K562 (cell line): ENCODE data around the gene MPRIP. TPM values are rescaled to one million over a fixed set of nuclear protein-coding genes. Genes with fewer than 3 reads are reported as not detected.
A peak's percentile ranks its signal among the peaks of the same experiment; 100 is the strongest.

Experiments used
- ATAC-seq: fragments of 200-7000 bp; cut with Tn5 transposase; 3 replicates; pipeline ENCODE4 v1.9.1; 2020; ENCODE audit warnings: moderate library complexity
- BruUV-seq: library from RNA; stranded (reverse); fragments of 400-500 nt; replicated peaks from 2 replicates; lab custom pipeline; 2021; lab: Mats Ljungman, UMichigan
- CTCF ChIA-PET: fragments of 300-600 bp; formaldehyde crosslinking; extraction: SDS; loops from one replicate; lab custom pipeline; 2021; ENCODE audit warnings: low intra/inter-chr PET ratio; lab: Yijun Ruan, JAX
- POLR2A ChIA-PET: fragments of 300-600, 350-650 bp; sonication (Branson Sonifier 250); formaldehyde crosslinking; extraction: SDS; loops from one replicate; lab custom pipeline; 2021; ENCODE audit warnings: antibody characterized with exemption, inconsistent platforms; lab: Yijun Ruan, JAX
- DNase-seq, 4 experiments: peaks; one replicate each; pipeline versions ENCODE4 v3.0.0 to v3.0.0-alpha.2; 2011 to 2018; ENCODE audit warnings: low spot score in 3 of 4, mixed read lengths in 3 of 4; ENCODE audit errors: extremely low read depth in 1 of 4
- FAIRE-seq: peaks from 2 replicates; lab custom pipeline; 2011; peaks lifted over from hg19 to GRCh38; lab: Jason Lieb, UNC
- H2AFZ ChIP-seq: 2 replicates; pipeline ENCODE4 v1.6.0; 2011; ENCODE audit warnings: low read depth, low read length, control low read depth, inconsistent platforms
- H3K27ac ChIP-seq: fragments of 200-600 bp; 3 replicates; pipeline ENCODE4 v1.8.0; 2011; ENCODE audit warnings: low read depth, mild to moderate bottlenecking, control low read depth, inconsistent platforms, low read length, moderate library complexity, mixed read lengths; ENCODE audit errors: extremely low read depth
- H3K27me3 ChIP-seq, 2 experiments: fragments of 300-600 bp in 1 of 2; 2 replicates in 1 of 2; 3 replicates in 1 of 2; pipeline versions ENCODE4 v1.6.0 to v1.8.0; 2011; ENCODE audit warnings: inconsistent platforms in 2 of 2, low read length in 2 of 2, mild to moderate bottlenecking in 1 of 2, mixed read lengths in 1 of 2, moderate library complexity in 1 of 2; ENCODE audit not compliant: control insufficient read depth in 2 of 2, insufficient read depth in 2 of 2
- H3K36me3 ChIP-seq: fragments of 300-600 bp; 3 replicates; pipeline ENCODE4 v1.8.0; 2011; ENCODE audit warnings: mild to moderate bottlenecking, low read length, inconsistent platforms; ENCODE audit not compliant: control insufficient read depth, insufficient read depth
- H3K4me1 ChIP-seq, 2 experiments: fragments of 200-600 bp in 1 of 2; replicated peaks in 1 of 2; 2 replicates in 1 of 2; 3 replicates in 1 of 2; pipeline versions ENCODE4 v1.5.1 to v1.8.0; 2011; ENCODE audit warnings: inconsistent platforms in 2 of 2, low read length in 2 of 2, mild to moderate bottlenecking in 1 of 2, mixed read lengths in 1 of 2, moderate library complexity in 1 of 2; ENCODE audit not compliant: control insufficient read depth in 2 of 2, insufficient read depth in 2 of 2
- H3K4me2 ChIP-seq: 2 replicates; pipeline ENCODE4 v1.6.1; 2011; ENCODE audit warnings: low read length, control low read depth, inconsistent platforms, mixed read lengths; ENCODE audit not compliant: insufficient read depth
- H3K4me3 ChIP-seq: fragments of 200-600 bp; sonication (generic), shearing (Covaris generic); 2 replicates; pipeline ENCODE4 v1.5.1; 2016; ENCODE audit warnings: control low read depth, inconsistent platforms
- H3K79me2 ChIP-seq: fragments of 200-600 bp; 3 replicates; pipeline ENCODE4 v1.8.0; 2011; ENCODE audit warnings: low read length, inconsistent platforms; ENCODE audit not compliant: control insufficient read depth, insufficient read depth
- H3K9ac ChIP-seq, 2 experiments: 2 replicates each; pipeline versions ENCODE4 v1.6.0 to v1.6.1; 2011; ENCODE audit warnings: low read depth in 2 of 2, low read length in 2 of 2, control low read depth in 1 of 2, inconsistent platforms in 1 of 2, mild to moderate bottlenecking in 1 of 2, mixed read lengths in 1 of 2; ENCODE audit not compliant: insufficient read depth in 1 of 2
- H3K9me1 ChIP-seq: one replicate; pipeline ENCODE4 v1.6.0; 2011; ENCODE audit warnings: inconsistent platforms, mild to moderate bottlenecking, low read length, moderate library complexity; ENCODE audit not compliant: control insufficient read depth, insufficient read depth
- H3K9me3 ChIP-seq: replicated peaks from 2 replicates; pipeline ENCODE4 v1.5.1; 2011; ENCODE audit warnings: low read depth, low read length, inconsistent platforms; ENCODE audit not compliant: control insufficient read depth, insufficient read depth
- H4K20me1 ChIP-seq: replicated peaks from 2 replicates; pipeline ENCODE4 v1.6.1; 2011; ENCODE audit warnings: low read length, inconsistent platforms, mixed read lengths; ENCODE audit not compliant: control insufficient read depth, insufficient read depth
- ARNT ChIP-seq, 2 experiments: fragments of 450-650 bp; IDR thresholded peaks; 2 replicates each; pipeline ENCODE4 v1.6.1; 2016; ENCODE audit warnings: mild to moderate bottlenecking in 1 of 2
- CHD4 ChIP-seq: fragments of 200-600 bp; sonication (generic); IDR thresholded peaks from 3 replicates; pipeline ENCODE4 v1.6.1; 2012; ENCODE audit warnings: low read depth, mild to moderate bottlenecking, mixed read lengths, low read length, inconsistent platforms; ENCODE audit not compliant: insufficient read depth, insufficient replicate concordance, poor library complexity, severe bottlenecking
- KAT2B ChIP-seq: IDR thresholded peaks from one replicate; pipeline ENCODE4 v1.6.1; 2012; ENCODE audit warnings: low read depth, mild to moderate bottlenecking, control low read depth, inconsistent platforms, low read length, moderate library complexity
- MCM3 ChIP-seq: fragments of 450-650 bp; IDR thresholded peaks from 2 replicates; pipeline ENCODE4 v1.6.1; 2016
- MEF2A ChIP-seq: IDR thresholded peaks from 2 replicates; pipeline ENCODE4 v1.6.1; 2011; ENCODE audit warnings: low read depth, mild to moderate bottlenecking, low read length, moderate library complexity; ENCODE audit not compliant: control insufficient read depth
- MTA2 ChIP-seq: fragments of 450-650 bp; IDR thresholded peaks from 2 replicates; pipeline ENCODE4 v1.6.1; 2016; ENCODE audit warnings: low read depth
- NCOA4 ChIP-seq: fragments of 450-650 bp; IDR thresholded peaks from 2 replicates; pipeline ENCODE4 v1.6.1; 2018; ENCODE audit warnings: mild to moderate bottlenecking; ENCODE audit not compliant: partially characterized antibody
- POLR2AphosphoS2 ChIP-seq: IDR thresholded peaks from 2 replicates; pipeline ENCODE4 v1.6.1; 2012; ENCODE audit warnings: low read length, improper control_type of control experiment
- SIN3A ChIP-seq, 2 experiments: fragments of 150-350 bp in 1 of 2; IDR thresholded peaks; 2 replicates each; pipeline ENCODE4 v1.6.1; 2011 to 2016; ENCODE audit warnings: borderline replicate concordance in 2 of 2, low read depth in 2 of 2, low read length in 2 of 2, mild to moderate bottlenecking in 2 of 2, moderate library complexity in 2 of 2; ENCODE audit not compliant: control insufficient read depth in 1 of 2
- SMARCA4 ChIP-seq: fragments of 450-650 bp; IDR thresholded peaks from 2 replicates; pipeline ENCODE4 v1.6.1; 2016
- SMARCA5 ChIP-seq: fragments of 450-650 bp; IDR thresholded peaks from 2 replicates; pipeline ENCODE4 v1.6.1; 2016
- SP2 ChIP-seq: IDR thresholded peaks from 2 replicates; pipeline ENCODE4 v1.6.1; 2011; ENCODE audit warnings: mild to moderate bottlenecking, low read depth, low read length, moderate library complexity; ENCODE audit not compliant: poor library complexity, severe bottlenecking; ENCODE audit errors: extremely low read depth
- YY1 ChIP-seq, 3 experiments: IDR thresholded peaks; 2 replicates each; pipeline ENCODE4 v1.6.1; 2011; ENCODE audit warnings: low read length in 2 of 3, mild to moderate bottlenecking in 2 of 3, moderate library complexity in 2 of 3, borderline replicate concordance in 1 of 3, control low read depth in 1 of 3, low read depth in 1 of 3; ENCODE audit not compliant: insufficient read depth in 3 of 3, insufficient replicate concordance in 2 of 3, control insufficient read depth in 1 of 3, insufficient read length in 1 of 3; ENCODE audit errors: extremely low read depth in 1 of 3
- WGBS: fragments of 100-300 bp; shearing (Covaris generic); methylation state at CpG from one replicate; pipeline ENCODE4 v1.1.6; 2016; ENCODE audit warnings: low coverage, mixed read lengths; ENCODE audit not compliant: insufficient coverage; ENCODE audit errors: missing lambda C conversion rate; 5-methylcytosine and 5-hydroxymethylcytosine counted together
- in situ Hi-C: fragments of 300-500 bp; cut with MboI; formaldehyde crosslinking; loops from 4 replicates; pipeline ENCODE4 v1.15.0; 2018; ENCODE audit warnings: inconsistent platforms, mixed read lengths
- intact Hi-C: fragments of 100-400 bp; cut with micrococcal nuclease; formaldehyde crosslinking; loops from 2 replicates; pipeline ENCODE4 v1.14.2; 2022
- polyA plus RNA-seq, 8 experiments: library from polyadenylated mRNA; depleted of rRNA in 4 of 8; stranded (reverse) in 5 of 8; unstranded in 3 of 8; fragments of >200 nt; fragmentation: Nextera tagmentation in 2 of 8; fragmentation: Illumina TruSeq in 1 of 8; extraction: Ambion mirVana in 2 of 8; extraction: Trizol in 1 of 8; gene quantifications; 2 replicates each; pipeline versions ENCODE4 v1.2.1 to v1.2.3, GENCODE V29; 2011 to 2014; ENCODE audit warnings: inconsistent platforms in 1 of 8, missing spikeins in 1 of 8
- total RNA-seq, 7 experiments: library from RNA; depleted of rRNA in 6 of 7; stranded (reverse); fragments of >200 nt in 6 of 7; fragmentation: Illumina TruSeq in 2 of 7; extraction: Trizol in 2 of 7; gene quantifications; 2 replicates each; pipeline versions ENCODE4 v1.2.1 to v1.2.3, GENCODE V29; 2011 to 2021; ENCODE audit warnings: low replicate concordance in 1 of 7
- TF ChIP-seq, protein P1 (sequence below): fragments of 250-450 bp; sonication (Bioruptor Pico); IDR thresholded peaks from 2 replicates; pipeline ENCODE4 v1.4.0; 2020; ENCODE audit warnings: mild to moderate bottlenecking, moderate library complexity
- TF ChIP-seq, protein P2 (sequence below): fragments of 450-650 bp; IDR thresholded peaks from 2 replicates; pipeline ENCODE4 v1.6.1; 2016; ENCODE audit warnings: mild to moderate bottlenecking

The MPRIP gene
- total and polyA plus RNA-seq, 9 of the 15 experiments (the other 6 are each of a cell fraction or from before 2014, with no cell fraction given), result 10.0 to 72.6 (median 30.1) TPM

DNA sequence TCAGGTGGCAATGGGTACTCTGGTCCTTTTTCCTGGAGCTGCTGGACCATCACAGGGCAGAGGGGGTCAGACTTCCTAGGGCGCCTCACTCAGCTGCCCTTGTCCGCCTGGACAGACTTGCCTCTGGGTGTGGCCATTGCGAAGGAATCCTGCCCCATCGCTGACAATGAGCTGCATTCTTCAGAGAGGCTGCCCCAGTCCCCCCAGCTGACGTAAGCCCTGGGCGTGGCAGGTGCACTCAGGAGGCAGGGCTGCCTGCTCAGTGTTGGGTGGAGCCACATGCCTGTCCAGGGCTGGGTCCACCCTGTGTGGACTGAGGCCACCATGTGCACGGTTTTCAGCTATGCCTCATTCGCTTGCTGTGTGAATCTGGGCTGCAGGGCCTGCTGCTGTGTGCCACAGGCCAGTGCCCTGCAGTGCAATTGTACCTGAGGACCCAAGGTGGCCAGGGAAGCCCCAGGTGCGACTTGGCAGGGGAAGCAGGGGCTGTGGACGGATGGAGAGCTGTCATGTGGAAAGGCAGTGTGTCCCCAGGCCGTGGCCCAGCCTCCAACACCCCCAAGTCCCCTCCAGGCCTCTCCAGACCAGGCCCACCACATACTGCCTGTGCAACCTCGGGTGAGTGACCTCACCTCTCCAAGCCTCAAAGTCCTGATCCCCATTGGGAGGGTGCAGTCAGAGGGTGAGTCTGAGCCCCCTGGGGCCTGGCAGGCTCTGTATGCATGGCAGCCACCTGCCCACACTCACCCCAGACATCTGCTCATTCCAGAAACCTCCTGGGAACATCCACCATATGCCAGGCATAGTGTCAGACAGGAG, 14.0 kb upstream of the MPRIP start:
- no TSS peak for BruUV-seq
- Histone ChIP-seq H3K27ac (no peak overlapping the region), H3K9me1 (no peaks in the 10 kb centered on the region), H2AFZ (peak overlapping the region; percentile 80), H3K79me2 (no peaks in the 10 kb centered on the region), H3K4me3 (no peak overlapping the region), H4K20me1 (no peaks in the 10 kb centered on the region), H3K9ac (peak overlapping the region in 1 of 2 experiments; percentile 85; a peak in 2 of 4 replicates), H3K4me1 (peaks cover 24 to 31% of the 10 kb centered on the region in 2 experiments; a peak in 4 of 5 replicates), H3K36me3 (no peaks in the 10 kb centered on the region), H3K27me3 (no peaks in the 10 kb centered on the region), H3K9me3 (no peaks in the 10 kb centered on the region), H3K4me2 (peak overlapping the region; percentile 59)
- intact Hi-C loops (no loop called here), in situ Hi-C loops (no loop called here)
- peak; percentile 98 for FAIRE-seq
- ATAC-seq, result peak; percentile 100
- POLR2A ChIA-PET, result interaction anchor here (0.6 to 1.1 kb wide), 6 partner anchors 12 to 78 kb away, joined by 3 to 6 read pairs (median 3); no protein-coding TSS in a partner anchor
- peak; percentile 87 to 91 (median 90) for DNase-seq
- 13% methylated on average over 11 of the region's 12 CpGs for WGBS
- CTCF ChIA-PET, result no interaction called here
- TF ChIP-seq POLR2AphosphoS2 (no peak), YY1 (IDR thresholded peaks at IDR 0.05; ENCODE audit: borderline replicate concordance in 1 of 3, control insufficient read depth in 1 of 3, extremely low read depth in 1 of 3, insufficient read depth in 3 of 3, insufficient read length in 1 of 3, insufficient replicate concordance in 2 of 3, low read depth in 1 of 3, low read length in 2 of 3) (peak in 1 of 3 experiments; percentile 12), KAT2B (no peak), SMARCA5 (no peak), MTA2 (no peak), SMARCA4 (no peak), ARNT (IDR thresholded peaks at IDR 0.05) (no peak), SP2 (no peak), MCM3 (no peak), SIN3A (IDR thresholded peaks at IDR 0.05; ENCODE audit: borderline replicate concordance in 2 of 2, control insufficient read depth in 1 of 2, low read depth in 2 of 2, low read length in 2 of 2) (no peak), NCOA4 (no peak), MEF2A (no peak), CHD4 (no peak)
- TF ChIP-seq, protein P1, sequence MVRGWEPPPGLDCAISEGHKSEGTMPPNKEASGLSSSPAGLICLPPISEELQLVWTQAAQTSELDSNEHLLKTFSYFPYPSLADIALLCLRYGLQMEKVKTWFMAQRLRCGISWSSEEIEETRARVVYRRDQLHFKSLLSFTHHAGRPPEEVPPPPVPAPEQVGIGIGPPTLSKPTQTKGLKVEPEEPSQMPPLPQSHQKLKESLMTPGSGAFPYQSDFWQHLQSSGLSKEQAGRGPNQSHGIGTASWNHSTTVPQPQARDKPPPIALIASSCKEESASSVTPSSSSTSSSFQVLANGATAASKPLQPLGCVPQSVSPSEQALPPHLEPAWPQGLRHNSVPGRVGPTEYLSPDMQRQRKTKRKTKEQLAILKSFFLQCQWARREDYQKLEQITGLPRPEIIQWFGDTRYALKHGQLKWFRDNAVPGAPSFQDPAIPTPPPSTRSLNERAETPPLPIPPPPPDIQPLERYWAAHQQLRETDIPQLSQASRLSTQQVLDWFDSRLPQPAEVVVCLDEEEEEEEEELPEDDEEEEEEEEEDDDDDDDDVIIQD (CRISPR knock-in tag), result no peak
- TF ChIP-seq, protein P2, sequence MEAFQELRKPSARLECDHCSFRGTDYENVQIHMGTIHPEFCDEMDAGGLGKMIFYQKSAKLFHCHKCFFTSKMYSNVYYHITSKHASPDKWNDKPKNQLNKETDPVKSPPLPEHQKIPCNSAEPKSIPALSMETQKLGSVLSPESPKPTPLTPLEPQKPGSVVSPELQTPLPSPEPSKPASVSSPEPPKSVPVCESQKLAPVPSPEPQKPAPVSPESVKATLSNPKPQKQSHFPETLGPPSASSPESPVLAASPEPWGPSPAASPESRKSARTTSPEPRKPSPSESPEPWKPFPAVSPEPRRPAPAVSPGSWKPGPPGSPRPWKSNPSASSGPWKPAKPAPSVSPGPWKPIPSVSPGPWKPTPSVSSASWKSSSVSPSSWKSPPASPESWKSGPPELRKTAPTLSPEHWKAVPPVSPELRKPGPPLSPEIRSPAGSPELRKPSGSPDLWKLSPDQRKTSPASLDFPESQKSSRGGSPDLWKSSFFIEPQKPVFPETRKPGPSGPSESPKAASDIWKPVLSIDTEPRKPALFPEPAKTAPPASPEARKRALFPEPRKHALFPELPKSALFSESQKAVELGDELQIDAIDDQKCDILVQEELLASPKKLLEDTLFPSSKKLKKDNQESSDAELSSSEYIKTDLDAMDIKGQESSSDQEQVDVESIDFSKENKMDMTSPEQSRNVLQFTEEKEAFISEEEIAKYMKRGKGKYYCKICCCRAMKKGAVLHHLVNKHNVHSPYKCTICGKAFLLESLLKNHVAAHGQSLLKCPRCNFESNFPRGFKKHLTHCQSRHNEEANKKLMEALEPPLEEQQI, result no peak
